Medulla oblongata (tissue), 1 donor: Measurements from ENCODE around the gene CREB3.
A peak's percentile ranks its signal among the peaks of the same experiment; 100 is the strongest.

Experiments
- DNase-seq: peaks from one replicate; pipeline ENCODE4 v3.0.0-alpha.2; 2015; ENCODE audit errors: extremely low spot score

The CREB3 gene

DNA sequence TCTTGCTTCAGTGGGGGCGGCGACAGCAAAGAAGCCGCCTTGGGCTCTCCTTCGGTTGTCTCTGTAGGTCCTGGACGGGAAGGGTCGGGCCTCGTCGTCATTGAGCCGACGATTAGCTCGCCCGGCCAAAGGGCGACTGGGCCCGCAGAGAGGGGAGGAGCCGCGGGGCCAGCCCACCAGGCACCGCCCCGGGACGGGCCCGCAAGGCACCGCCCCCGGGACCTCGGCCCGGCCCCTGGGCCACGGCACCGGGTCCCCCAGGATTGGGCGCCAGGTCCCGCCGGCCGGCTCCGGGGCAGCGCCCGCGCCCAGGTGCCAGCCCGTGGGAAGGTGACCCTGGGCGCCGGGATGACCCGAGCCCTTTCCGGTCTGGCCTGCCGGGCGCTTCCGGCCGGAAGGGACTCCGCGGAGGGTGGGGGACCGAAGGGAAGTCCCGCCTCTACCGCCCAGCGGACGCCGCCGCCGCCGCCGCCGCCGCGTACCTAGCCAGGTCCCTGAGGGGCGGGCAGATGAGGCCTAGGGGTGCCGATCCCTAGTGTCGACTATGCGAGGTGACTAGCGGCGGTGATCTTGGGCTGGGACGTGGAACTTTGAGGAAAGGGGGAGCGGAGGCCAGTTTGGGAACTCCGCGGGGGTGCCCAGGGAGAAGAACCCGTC lies 16.5 kb downstream of the CREB3 start, which contains the start of the genes GBA2 and RGP1:
Gene GBA2, minus strand, starts transcription at position 371 of the 657 bp plus-strand sequence. CDS start 524 bp downstream, outside the sequence.
Gene RGP1, plus strand, starts transcription at position 430 of the 657 bp plus-strand sequence. CDS start 469 bp downstream, outside the sequence.
- peak; percentile 84 for DNase-seq

DNA sequence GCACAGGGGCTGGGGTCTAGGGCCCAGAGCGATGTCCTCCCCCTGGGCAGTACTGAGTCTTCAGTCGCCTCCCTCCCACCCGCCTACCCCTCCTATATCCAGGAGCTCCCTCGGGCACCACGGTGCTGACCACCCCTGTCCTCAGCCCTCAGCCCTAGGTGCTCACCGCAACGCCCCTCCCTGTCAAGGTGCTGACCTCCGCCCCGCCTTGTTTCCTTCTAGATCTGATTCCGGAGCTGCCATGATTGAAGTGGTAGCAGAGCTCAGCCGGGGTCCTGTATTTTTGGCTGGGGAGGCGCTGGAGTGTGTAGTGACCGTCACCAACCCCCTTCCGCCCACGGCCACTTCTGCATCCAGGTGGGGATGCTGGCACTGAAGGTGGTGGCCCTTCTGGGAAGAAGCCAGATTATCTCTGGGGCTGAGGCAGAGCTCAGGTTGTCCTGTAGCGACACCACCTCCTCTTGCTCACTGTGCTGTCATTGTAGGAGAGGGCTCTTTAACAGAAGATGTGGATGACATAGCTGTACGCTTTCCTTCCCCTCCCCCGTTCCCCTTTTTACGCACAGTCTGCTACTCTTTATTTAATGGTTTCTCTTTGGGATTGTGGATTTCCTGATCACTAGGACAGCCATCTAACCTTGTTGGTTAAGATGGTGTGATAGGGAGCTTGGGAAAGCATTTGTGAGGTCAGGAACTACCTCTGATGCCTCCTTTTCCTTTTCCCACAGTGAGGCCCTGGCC lies 17.2 kb downstream of the CREB3 start:
- DNase-seq = no peak

DNA sequence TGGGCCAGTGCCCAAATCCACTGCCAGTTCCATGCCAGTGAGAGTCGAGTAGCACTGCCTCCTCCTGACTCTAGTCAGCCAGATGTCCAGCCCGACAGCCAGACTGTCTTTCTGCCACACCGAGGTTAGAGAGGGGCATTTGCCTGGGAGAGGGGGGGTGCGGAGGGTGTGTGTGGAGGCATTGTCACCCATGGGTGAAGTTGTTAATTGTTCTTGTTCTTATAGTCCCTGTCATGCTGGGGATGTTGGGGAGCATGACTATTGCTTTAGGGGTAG lies 17.7 kb downstream of the CREB3 start:
- DNase-seq = no peak

DNA sequence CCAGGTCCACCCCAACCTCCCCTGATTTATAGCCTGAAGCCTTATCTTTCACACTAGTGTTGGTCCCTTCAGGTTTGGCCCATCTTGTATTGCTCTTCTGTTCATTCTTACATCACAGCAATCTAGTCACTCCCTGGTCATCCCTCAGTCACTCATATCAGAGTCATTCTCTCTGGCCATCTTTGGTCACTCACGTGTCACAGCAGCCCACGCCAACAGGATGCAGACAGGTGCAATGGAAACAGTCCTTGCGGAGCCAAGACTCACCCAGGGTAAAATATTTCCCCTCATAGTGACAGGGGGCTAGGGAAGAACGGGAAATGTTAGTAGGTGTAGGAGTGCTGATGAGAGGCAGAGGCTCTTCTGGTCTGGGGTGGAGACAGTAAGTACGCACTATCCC lies 21.0 kb downstream of the CREB3 start:
- no peak for DNase-seq

DNA sequence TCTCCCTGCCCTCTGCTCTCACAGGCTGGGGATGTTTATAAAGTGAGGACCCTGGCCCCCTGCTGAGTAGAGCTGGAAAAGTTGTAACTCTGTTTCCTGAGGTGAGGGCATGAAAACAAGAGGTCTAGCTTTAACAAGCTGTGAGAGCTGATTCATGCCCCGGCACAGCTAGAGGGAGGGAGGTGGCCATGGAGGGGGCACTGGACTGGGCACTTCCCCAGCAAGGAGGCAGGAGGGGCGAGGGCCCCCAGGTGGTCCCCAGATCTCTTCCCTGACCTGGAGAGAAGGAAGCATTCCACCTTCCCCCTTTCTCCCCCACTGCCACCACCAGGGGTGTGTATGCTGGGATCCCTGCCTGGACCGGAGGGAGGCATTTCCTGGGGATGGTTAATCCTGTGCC lies 21.8 kb downstream of the CREB3 start, which contains the start of gene MSMP:
Gene MSMP, minus strand, starts transcription at position 13 of the 400 bp plus-strand sequence. CDS start 147 bp downstream, outside the sequence.
- no peak for DNase-seq

DNA sequence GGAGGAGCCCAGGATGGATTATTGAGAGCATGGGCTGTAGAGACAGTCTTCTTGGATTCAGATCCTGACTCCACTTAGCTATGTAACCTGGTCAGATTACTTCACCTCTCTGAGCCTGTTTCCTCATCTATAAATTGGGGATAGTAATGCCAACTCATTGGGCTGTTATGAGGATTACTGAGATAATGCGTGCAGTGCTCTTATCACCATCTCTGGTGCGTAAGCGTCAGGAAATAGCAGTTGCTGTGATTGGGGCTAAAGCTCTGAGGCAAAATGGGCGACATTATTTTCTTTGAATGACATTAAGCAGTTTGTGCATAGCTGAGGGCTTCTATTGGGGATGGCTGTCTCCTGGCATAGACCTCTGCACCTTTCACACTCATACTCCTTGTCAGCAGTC lies 22.6 kb downstream of the CREB3 start:
- no peak for DNase-seq

DNA sequence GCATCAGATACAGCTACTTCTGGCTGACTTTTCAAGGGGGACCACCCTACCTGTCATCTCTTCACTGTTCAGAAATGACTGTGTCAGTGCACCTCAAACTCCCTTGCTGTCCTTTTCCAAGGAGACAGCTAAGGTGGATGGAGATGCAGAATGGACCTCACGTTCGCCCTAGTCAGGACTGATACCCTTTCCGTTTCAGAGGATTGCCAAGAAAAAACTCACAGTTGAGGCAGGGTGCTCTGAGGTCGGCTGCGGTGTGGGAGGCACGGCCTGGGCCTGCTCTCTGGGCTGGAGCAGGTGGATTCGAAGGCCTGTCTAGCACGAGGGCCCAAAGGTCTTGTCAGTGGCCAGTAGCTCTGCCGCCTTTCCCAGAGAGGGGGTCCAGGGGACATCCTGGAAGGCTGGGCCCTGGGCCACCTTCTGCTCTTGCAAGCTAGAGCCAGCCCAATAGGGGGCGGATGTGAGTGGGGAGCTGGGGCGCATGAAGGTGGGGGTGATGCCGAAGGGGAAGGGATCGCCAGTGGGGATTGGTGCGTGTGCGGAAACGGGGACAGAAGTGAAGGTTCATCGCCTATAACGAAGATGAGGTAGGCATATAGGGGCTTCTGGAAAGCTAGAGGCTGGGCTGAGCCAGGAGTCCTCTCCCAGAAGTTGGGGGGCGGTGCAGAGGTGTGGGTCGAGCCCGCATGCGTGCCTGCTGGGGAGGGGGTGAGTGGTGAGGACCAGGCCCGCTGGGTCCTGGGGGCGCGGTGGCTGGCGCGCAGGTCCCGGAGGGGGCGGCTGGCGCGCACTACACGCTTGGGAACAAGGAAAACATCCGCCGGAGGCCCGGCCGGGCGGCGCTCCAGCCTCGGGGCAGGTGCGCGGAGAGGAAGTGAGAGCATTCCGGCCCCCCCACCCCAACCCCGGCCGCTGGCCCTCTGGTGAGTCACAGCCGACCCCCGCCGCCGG lies 24.1 kb downstream of the CREB3 start:
- peak; percentile 68 for DNase-seq

DNA sequence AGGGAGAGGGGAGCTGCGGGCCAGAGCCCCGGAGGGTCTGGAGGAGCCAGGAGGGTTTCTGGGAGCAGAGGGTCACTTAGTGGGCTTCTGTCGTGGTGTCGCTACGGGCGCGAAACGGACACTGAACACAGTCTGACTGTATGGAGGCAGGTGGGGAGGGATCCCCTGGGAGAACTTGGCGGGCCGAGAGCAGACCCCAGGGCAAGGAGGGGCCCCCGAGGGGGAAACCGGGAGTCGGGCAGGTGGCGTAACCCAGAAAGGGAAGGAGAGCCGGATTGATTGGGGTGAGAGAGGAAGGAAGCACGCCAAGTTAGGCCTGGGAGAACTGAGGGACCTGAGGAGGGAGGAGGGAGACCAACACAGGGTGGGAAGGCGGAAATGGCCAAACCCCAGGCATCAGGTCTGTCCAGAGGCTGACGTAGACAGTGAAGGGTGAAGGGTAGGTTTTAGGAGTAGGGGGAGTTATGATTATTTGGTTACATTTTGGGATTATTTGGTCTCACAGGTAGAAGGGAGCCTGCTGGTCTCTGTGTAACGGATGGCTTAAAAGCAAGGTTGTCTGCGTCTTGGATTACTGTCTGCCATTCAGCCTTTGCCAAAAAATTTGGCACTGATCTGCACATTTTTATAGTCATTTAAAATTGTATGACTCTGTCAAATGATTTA lies 24.9 kb downstream of the CREB3 start:
- peak; percentile 43 for DNase-seq

DNA sequence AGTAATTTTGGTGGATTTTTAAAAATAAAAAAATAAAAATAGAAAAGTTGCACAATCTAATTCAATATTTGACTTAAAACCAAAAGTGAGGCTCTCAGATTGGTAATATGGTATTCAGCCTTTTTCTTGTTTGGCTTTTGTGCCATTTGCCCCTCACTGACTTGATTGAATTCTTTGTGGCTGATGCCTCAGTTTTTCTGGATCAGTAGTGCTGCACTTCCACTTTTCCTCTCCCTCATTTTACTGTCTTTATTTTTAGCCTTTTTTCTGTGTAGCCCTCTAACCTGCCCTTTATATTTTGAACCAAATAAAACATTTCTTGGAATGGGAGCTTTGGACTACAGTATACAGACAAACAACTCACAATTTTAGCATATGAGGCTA lies 25.4 kb downstream of the CREB3 start:
- DNase-seq = no peak

DNA sequence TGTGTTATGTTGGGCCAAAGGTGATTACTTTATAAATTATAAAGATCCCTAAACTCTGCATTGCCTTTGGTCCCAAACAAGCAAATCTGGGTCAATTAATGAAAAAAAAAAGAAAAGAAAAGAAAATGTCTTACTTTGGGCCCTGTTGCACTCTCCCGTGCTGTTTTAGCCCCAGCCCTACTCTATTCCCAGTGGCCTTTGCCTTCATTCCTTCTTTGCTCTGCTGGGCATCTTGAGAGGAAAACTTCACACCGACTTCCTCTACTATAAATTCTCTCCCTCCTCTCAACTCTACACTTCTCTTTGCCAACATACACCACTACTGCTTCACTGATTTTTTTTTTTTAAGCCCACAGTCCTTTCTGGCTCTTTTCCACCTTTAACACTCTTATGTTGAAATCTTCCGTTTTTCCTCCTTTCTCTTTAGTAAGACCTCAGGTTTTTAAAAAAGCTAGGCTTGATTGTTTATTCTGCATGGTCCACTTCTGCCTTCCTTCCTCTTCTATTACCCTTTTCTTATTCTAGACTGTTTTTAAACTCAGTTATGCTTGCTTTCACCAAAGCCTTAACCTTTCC lies 26.1 kb downstream of the CREB3 start:
- no peak for DNase-seq

DNA sequence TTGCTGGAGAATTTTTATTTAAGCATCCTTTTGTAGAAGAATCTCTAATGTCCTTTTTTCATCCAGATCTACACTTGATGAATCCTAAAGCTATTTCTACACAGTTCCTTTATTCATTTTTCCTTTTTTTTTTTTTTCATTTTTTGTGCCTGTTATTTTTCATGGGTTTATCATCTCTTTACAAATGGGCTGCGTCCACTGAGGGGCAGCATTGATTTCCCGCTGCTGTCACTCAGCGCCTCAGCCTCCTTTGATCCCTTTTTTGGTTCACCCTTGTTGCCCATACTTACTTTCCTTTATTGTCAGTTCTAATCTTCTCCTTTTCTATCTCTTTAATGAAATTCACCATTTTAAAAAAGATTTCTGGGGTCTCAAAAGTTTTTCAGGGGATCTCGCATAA lies 27.3 kb downstream of the CREB3 start:
- no peak for DNase-seq

DNA sequence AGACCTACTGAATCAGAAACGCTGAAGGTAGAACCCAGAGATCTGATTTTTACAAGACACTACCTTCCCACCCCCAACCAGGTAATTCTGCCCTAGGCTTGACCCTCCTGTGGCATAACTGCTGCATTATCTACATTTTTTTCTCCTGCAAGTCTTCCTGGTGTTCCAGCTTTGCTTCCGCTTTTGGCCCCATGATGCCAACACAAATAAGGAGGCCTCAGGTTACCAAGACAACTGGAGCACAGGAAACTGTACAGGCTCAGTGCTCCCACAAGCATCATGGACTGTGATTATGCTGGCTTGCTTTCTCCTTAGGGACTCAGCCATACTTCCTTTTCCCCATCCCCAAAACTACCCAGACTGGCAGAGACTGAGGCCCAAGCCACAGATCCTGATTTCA lies 28.2 kb downstream of the CREB3 start:
- no peak for DNase-seq

DNA sequence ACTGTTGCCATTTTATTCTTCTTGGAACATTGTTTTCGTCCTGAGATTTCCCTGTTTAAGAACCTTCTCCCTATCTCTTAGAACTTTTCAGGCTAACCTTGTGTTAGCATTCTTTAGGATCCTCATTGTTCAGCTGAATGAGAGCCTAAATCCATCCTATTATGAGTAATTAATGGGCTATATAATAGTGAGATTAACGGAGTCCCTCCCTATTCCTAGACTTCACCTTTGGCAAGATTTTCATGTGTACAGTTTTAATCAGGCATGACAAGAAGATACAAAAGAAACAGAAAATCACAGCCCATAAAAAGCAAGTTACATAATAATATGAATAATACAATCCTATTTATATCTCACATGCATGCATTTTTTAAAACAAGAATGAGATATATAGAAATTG lies 30.7 kb downstream of the CREB3 start:
- DNase-seq = no peak

DNA sequence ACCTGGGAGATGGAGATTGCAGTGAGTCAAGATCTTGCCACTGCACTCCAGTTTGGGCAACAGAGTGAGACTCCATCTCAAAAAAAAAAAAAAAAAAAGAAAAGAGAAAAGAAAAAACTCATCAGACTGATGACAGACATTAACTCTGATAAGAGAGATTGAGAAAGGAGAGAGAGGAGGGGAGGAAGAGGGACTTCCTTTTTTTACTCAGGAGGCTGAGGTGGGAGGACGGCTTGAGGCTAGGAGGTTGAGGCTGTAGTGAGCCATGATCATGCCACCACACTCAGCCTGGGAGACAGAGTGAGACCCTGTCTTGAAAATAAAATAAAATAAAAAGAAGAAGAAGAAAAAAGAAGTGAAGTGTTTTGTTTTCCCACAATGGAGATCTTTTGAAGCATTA lies 31.3 kb downstream of the CREB3 start:
- no peak for DNase-seq

DNA sequence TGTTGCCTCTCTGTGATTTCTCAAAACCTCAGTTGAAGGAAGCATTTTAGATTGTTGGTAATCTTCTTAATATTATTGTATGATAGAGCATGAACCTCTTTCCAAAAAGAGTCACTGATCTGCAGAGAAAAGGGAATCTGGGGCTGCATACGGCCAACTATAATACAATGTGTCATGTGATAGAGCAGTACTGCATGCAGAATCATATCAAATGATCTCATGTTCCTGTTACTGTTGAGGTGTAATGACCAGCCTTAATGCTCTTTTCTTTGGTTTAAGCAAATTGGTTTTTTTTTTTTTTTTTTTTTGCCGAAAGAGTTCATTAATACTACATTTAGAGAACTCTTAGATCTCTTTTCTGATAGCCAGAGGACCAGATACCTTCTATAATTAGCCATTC lies 34.5 kb downstream of the CREB3 start:
- DNase-seq = no peak

DNA sequence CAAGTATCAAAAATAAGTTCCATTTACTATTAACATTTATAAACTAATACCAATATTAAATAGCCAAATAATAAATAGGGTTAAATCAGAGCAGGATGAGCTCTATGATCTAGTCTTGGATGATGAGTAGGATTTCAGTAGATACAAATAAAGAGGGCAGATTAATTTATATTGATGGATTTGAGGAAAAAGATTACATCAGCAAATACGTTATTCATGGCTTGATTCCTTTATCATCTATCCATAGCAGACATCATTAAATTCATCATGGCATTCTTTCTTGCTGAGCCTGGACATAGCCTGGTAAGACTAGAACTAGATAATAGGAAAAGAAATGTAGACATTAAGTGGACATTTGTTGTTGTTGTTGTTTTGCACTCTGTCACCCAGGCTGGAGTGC lies 35.0 kb downstream of the CREB3 start:
- DNase-seq = no peak

DNA sequence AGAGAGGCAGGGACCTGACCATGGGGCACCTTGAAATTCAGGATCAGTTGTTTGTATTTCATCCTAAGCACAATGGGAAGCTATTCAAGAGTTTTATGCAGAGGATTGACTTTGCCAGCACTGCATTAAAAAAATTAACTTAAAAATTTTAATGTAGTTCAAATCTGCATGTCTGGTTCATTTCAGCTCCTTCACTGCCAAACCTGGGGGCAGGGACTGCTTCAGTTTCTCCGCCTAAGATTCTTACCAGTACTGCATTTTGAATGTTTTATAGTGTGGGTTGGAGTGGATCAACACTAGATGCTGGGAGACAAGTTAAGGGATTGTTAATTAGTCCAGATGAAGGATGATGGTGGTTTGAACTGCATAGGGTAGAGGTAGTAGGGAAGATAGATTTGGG lies 37.3 kb downstream of the CREB3 start:
- no peak for DNase-seq

DNA sequence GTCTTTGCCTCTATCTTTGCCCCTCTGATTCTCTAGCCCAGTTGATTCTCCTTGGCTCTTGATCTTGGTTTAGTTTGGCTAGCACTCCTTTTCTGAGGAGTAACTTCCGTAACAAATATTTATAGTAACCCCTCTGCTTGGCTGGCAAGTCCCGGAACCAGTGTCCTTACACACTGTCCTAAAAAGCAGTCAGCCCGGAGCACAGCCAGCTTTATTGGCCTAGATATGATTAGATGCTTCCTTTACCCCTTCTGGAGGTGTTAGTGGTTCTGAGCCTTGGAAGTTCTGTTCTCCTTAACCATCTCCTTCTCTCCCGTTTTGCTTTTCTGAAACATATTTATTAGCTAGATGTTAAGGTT lies 38.6 kb downstream of the CREB3 start:
- no peak for DNase-seq

DNA sequence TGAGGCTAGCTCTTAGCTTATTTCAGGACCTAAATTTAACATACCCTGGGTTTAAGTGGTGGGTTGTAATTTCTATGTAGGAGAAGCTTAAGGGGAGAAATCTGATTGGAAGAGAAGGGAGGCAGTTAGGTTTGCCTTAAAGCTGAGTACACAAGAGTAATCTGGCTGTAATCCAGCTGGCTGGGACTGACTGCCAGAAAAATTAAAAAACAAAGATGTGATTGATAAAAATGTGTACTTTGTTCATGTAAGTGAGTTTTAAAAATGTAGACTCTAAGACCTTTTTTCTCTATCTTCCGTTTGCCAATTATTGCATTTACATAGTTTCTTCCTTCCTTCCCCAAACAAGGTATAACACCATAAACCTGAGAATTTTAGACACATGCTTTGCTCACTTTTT lies 39.1 kb downstream of the CREB3 start:
- no peak for DNase-seq

DNA sequence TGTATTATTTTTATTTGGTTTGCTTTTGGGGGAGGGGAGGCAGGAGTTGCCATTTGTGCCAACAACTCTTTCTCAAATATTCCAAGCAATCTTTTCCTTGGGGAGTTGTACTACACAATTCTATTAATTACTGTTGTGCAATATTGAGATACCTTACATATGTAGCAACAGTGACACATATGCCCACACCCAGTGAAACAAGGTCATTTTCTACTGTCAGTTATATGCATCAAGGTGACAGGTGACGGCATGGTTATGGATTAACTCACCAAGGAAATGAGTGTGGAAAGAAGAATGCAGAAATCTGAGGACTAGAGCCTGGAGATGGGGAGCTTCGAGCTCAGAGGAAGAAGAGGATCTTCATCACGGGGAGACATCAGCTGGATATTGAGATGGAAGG lies 39.5 kb downstream of the CREB3 start:
- DNase-seq = no peak

DNA sequence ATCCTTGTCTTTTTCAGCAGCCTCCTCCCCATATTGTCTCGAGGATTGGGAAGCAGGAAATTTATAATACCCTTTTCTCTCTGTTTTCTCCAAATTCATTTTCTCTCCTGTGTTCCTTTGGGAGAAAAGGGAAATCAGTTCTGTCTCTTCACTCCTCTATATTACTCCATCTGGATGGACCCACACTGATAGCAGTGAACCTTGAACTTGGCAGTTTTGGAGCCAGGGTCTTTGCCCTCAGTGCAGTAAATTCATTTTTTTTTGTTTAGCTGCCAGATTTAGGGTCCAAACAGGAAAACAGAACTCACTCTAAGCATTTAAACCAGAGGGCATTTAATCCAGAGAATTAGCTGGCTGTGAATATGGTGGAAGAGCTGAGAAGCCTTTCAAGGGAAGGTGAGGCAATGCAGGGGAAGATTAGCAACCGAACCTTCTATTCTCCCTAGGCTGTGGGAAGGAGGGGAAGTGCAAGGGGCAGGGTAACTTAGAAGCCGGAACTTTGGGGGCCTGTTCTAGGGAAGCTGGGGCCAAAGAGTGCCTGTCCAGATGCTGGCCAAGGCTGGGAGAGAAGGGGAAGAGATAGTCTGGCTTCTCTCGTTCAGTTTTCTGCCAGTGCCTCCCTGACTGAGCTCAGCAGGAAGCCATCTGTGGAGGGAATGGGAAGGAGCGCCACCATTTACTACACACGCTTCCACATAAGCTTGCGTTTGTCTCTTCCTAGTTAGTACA lies 42.6 kb downstream of the CREB3 start:
- DNase-seq = peak; percentile 51
